SJSA1 (cell line): ENCODE data around the gene SKAP2. TPM values are rescaled to one million over a fixed set of nuclear protein-coding genes. Genes with fewer than 3 reads are reported as not detected.
A peak's percentile ranks its signal among the peaks of the same experiment; 100 is the strongest.

Source experiments
- DNase-seq, 2 experiments: peaks; one replicate each; pipeline ENCODE4 v3.0.0-alpha.2; 2015 to 2020; ENCODE audit warnings: low spot score in 2 of 2, low read depth in 1 of 2
- H3K27ac ChIP-seq: fragments of 250-450 bp; sonication (Bioruptor Pico); 2 replicates; pipeline ENCODE4 v1.5.1; 2020; ENCODE audit warnings: mild to moderate bottlenecking, moderate library complexity
- H3K27me3 ChIP-seq: fragments of 250-450 bp; sonication (Bioruptor Pico); replicated peaks from 2 replicates; pipeline ENCODE4 v1.5.1; 2020; ENCODE audit warnings: mild to moderate bottlenecking, moderate library complexity
- H3K36me3 ChIP-seq: fragments of 250-450 bp; sonication (Bioruptor Pico); 2 replicates; pipeline ENCODE4 v1.5.1; 2020; ENCODE audit warnings: mild to moderate bottlenecking
- H3K4me1 ChIP-seq: fragments of 250-450 bp; sonication (Bioruptor Pico); replicated peaks from 2 replicates; pipeline ENCODE4 v1.6.1; 2021; ENCODE audit warnings: mild to moderate bottlenecking
- H3K4me3 ChIP-seq: fragments of 250-450 bp; sonication (Bioruptor Pico); 2 replicates; pipeline ENCODE4 v1.5.1; 2020; ENCODE audit warnings: mild to moderate bottlenecking
- H3K9me3 ChIP-seq: fragments of 250-450 bp; sonication (Bioruptor Pico); replicated peaks from 2 replicates; pipeline ENCODE4 v1.5.1; 2020; ENCODE audit warnings: mild to moderate bottlenecking
- total RNA-seq: library from RNA; depleted of rRNA; stranded (reverse); fragments of >200 nt; shearing (Covaris generic); gene quantifications from 2 replicates; pipeline ENCODE4 v1.2.3, GENCODE V29; 2014

Gene SKAP2
- total RNA-seq, 1 experiment from 2014 or later, result 16.4 TPM

DNA sequence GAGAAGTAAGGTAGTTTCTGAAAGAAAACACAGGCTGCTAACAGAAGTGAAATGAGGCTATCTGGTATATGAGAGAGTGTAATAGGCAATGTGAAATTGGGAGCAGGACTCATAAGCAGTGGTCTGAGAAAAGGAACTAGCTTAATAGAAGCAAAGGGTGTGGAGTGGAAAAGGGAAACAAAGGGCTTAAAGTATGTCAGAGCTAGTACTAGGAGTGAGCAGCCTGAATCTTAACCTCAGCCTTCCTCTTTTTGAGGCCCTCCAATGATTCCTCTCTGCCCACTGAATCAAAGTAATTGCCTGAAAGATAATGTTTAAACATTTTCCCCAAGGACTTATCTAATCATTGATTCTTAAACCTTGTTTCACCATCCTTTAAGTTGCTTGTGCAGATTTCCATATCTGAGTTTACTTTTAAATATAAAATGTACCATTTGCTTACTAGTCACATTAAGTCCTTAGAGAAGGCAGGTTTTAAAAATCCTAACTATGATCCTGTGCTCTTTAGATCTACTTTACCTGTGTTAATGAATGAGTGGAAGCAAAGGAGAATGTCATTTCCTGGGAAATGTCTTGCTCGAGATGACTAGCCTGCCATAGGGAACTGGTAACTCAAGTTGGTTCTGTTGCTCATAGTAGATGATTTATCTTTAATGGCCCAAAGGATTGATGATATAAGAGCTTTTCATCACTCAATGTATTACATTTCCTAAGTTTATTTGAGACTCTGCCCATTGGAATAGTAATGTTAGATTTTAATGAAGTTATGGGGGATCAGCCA, 155.0 kb downstream of the SKAP2 start:
- Histone ChIP-seq H3K9me3 (no peaks in the 10 kb centered on the region), H3K27me3 (no peaks in the 10 kb centered on the region), H3K27ac (no peak overlapping the region), H3K4me1 (peaks cover 13% of the 10 kb centered on the region), H3K36me3 (no peaks in the 10 kb centered on the region), H3K4me3 (no peak overlapping the region)
- DNase-seq, result no peak

DNA sequence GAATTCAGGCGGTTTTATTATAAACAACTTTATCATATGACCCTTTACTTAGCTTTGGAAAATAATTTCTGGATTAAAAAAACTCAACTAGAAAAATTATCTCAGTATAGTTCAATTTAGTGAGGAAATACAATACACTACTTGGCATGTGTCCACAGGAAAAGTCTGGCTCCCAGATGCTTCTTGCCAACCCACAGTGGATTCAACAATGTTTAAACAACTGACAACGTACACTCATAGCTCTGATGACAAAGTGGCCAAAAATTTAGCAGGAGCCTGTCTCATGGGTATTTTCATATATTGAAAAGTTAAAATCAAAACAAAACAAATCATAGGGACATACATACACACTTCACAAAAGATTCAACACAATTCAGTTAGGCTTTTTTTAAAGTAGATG, 158.8 kb downstream of the SKAP2 start:
- no peaks in the 10 kb centered on the region for H3K36me3 ChIP-seq
- no peaks in the 10 kb centered on the region for H3K9me3 ChIP-seq
- DNase-seq, result peak; percentile 60 to 66
- peak overlapping the region; percentile 12; the same call in 1 of the 2 replicates for H3K27ac ChIP-seq
- no peaks in the 10 kb centered on the region for H3K27me3 ChIP-seq
- peaks cover 13% of the 10 kb centered on the region for H3K4me1 ChIP-seq
- H3K4me3 ChIP-seq, result no peak overlapping the region

- no peaks in the 10 kb centered on the region for H3K36me3 ChIP-seq
- no peak overlapping the region for H3K27ac ChIP-seq
- no peaks in the 10 kb centered on the region for H3K27me3 ChIP-seq
- no peak for DNase-seq
- no peaks in the 10 kb centered on the region for H3K9me3 ChIP-seq
- H3K4me3 ChIP-seq, result no peak overlapping the region
- H3K4me1 ChIP-seq, result peaks cover 13% of the 10 kb centered on the region
Observed at GRCh38 chr7:26704786-26705185, 159.6 kb downstream of the SKAP2 start.

DNA sequence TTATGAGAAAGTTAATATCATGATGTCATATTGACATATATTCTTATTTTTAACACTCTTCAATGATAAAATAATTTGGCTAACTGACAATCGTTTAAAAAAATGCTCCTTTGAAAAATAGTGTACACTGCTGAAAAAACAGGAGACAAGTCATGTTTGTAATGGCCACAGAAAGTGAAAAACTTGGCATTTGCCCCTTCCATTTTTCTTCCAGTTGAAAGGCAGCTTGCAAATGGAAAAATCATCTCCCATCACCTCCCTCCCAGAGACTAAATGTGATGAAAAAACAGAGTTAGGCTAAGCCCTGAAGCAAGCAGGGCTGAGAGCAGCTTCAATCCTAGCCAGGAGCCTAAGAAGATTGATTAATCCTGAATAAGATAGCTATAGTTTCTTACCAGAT, 160.4 kb downstream of the SKAP2 start:
- no peaks in the 10 kb centered on the region for H3K9me3 ChIP-seq
- H3K36me3 ChIP-seq, result no peaks in the 10 kb centered on the region
- no peaks in the 10 kb centered on the region; the same call in 1 of the 2 replicates for H3K27me3 ChIP-seq
- H3K27ac ChIP-seq, result no peak overlapping the region
- H3K4me1 ChIP-seq, result peaks cover 13% of the 10 kb centered on the region
- no peak overlapping the region for H3K4me3 ChIP-seq
- no peak for DNase-seq

DNA sequence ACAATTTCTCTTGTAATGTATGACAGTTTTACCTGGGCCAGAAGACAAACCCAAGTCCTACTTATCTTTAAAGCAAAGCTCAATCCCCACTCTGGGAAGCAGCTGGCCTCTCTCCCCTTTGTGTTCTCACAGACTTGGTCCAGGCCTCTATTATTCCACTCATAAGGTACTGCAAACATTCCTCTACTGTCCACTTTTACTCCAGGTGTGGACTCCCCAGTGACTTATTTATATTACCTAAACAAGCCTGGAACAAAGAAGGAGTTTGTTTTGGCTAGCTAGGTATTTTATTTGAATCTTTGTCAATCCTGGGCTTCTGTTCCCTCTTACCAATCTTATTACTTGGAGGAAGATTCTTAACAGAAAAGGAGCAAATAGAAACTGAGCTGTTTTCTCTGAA, 163.5 kb downstream of the SKAP2 start:
- Histone ChIP-seq H3K9me3 (no peaks in the 10 kb centered on the region), H3K4me3 (no peak overlapping the region)

DNA sequence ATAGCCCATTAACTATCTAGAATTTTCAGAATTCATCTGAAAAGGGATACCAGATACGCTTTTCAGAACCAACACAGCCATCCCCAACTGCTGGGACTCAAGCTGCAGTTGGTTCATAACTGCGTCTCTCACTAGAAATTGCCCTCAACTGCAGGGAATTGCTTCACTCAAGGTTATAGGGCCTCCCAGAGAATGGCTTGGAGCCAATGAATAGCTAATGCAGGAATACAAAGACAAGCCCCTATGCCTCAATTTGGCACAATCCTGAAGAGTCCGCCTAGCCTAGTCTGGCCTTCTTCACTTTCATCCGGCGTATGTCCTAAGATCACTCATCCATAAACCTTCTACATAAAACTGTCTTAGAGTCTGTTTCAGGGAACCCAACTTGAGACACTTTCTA, 164.0 kb downstream of the SKAP2 start:
- Histone ChIP-seq H3K27me3 (no peaks in the 10 kb centered on the region; the same call in 1 of the 2 replicates), H3K4me3 (no peak overlapping the region), H3K4me1 (peaks cover 6% of the 10 kb centered on the region), H3K9me3 (no peaks in the 10 kb centered on the region), H3K36me3 (no peaks in the 10 kb centered on the region), H3K27ac (no peak overlapping the region)
- DNase-seq, result no peak

More for the DNA sequence above, 163.5 kb downstream of the SKAP2 start:
- Histone ChIP-seq H3K4me1 (peaks cover 11% of the 10 kb centered on the region), H3K27ac (no peak overlapping the region), H3K27me3 (no peaks in the 10 kb centered on the region; the same call in 1 of the 2 replicates), H3K36me3 (no peaks in the 10 kb centered on the region)
- DNase-seq, result no peak

DNA sequence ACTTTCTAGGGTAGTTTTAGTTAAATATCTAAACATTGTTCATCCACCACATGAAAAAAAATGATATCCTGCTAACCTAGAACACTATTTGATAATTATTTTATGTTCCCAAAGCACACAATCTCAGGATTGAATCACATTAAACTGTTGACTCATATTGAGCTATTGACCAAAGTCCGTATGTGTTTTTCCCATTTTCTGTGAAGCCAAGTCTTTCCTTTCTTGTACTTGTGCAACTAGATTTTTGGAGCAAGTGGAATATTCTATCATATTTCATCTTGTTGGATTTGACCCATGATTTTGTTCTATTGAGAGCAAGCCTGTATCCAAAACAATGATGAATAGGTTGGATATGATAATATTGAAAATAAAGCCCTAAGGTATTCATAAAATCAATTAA, 164.6 kb downstream of the SKAP2 start:
- Histone ChIP-seq H3K4me3 (no peak overlapping the region), H3K27me3 (no peaks in the 10 kb centered on the region; the same call in 1 of the 2 replicates)
- DNase-seq, result no peak

GRCh38 chr7:26698806-26699205, 165.6 kb downstream of the SKAP2 start:
- Histone ChIP-seq H3K9me3 (no peaks in the 10 kb centered on the region), H3K4me3 (no peak overlapping the region), H3K27ac (no peak overlapping the region), H3K36me3 (no peaks in the 10 kb centered on the region), H3K4me1 (no peaks in the 10 kb centered on the region), H3K27me3 (no peaks in the 10 kb centered on the region; the same call in 1 of the 2 replicates)
- no peak for DNase-seq

More for the DNA sequence above, 164.6 kb downstream of the SKAP2 start:
- Histone ChIP-seq H3K9me3 (no peaks in the 10 kb centered on the region), H3K27ac (no peak overlapping the region), H3K36me3 (no peaks in the 10 kb centered on the region), H3K4me1 (0 out of 2 replicates have a peak, but pooled peaks cover 2% of the 10 kb centered on the region)

GRCh38 chr7:26698194-26698593, 166.2 kb downstream of the SKAP2 start:
- Histone ChIP-seq H3K4me1 (no peaks in the 10 kb centered on the region), H3K9me3 (no peaks in the 10 kb centered on the region), H3K4me3 (no peak overlapping the region), H3K27ac (no peak overlapping the region), H3K36me3 (no peaks in the 10 kb centered on the region), H3K27me3 (no peaks in the 10 kb centered on the region; the same call in 1 of the 2 replicates)
- no peak for DNase-seq

GRCh38 chr7:26696978-26697377, 167.4 kb downstream of the SKAP2 start:
- Histone ChIP-seq H3K36me3 (no peaks in the 10 kb centered on the region), H3K4me1 (no peaks in the 10 kb centered on the region), H3K27ac (no peak overlapping the region), H3K4me3 (no peak overlapping the region), H3K27me3 (no peaks in the 10 kb centered on the region; the same call in 1 of the 2 replicates), H3K9me3 (no peaks in the 10 kb centered on the region)
- DNase-seq, result no peak

DNA sequence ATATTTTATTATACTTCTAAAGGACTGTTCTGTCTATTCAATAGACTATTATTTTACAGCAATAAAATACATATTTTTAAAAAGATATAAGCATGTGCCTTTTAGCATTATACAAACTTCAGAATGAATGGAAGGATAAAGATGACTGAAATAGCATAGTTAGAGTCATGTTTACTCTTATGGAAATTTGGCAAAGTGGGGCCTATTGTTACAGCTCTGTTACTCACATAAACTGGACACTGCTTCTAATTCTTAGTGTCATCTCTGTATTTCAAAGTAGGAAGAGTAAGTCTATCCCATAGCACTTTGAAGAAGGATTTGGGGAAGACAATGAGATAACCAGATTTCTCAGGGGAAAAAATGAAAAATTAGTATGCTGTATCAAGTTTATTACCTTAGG, 168.2 kb downstream of the SKAP2 start:
- H3K36me3 ChIP-seq, result no peaks in the 10 kb centered on the region
- no peaks in the 10 kb centered on the region; the same call in 1 of the 2 replicates for H3K27me3 ChIP-seq
- no peak overlapping the region for H3K27ac ChIP-seq
- no peak for DNase-seq
- H3K4me3 ChIP-seq, result no peak overlapping the region
- no peaks in the 10 kb centered on the region for H3K9me3 ChIP-seq
- H3K4me1 ChIP-seq, result no peaks in the 10 kb centered on the region

DNA sequence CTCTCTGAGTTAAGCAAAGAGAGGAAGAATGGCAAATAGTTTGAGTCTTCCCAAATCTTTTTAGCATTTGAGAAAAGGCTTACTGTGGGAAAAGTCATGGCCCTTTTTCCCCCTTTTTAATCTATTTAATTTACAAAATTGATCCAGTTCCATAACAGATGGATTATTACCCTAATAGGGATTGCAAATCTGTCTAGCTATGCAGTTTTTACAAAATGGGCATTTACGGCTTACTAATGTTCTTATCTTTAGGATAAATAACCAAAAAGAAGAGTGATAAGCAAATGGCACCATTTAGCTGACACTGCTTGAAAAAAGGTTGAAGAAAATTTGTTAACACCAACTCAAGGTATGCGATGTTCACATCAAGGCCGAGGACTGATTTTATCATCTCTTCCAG, 169.7 kb downstream of the SKAP2 start:
- no peaks in the 10 kb centered on the region for H3K36me3 ChIP-seq
- H3K9me3 ChIP-seq, result no peaks in the 10 kb centered on the region
- no peak for DNase-seq
- H3K27ac ChIP-seq, result no peak overlapping the region
- no peak overlapping the region for H3K4me3 ChIP-seq
- no peaks in the 10 kb centered on the region for H3K4me1 ChIP-seq
- no peaks in the 10 kb centered on the region; the same call in 1 of the 2 replicates for H3K27me3 ChIP-seq

DNA sequence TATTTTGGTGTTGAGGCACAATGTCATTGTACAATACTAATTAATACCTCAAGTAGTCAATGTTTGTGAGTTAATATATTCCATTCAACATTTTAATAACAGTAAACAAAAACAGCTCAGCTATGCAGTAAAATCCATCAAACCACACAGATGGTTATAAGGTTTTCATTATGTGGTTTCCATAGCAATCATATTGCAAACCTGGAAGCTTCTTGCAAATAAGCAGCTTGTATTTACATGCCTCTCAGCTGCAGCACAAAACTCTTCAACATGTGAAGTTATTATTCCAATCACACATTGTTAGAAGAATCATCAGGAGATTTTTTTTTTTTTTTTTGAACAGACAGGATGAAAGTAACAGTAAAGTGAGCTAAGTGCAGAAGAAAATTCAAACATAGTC, 170.2 kb downstream of the SKAP2 start:
- H3K4me3 ChIP-seq, result no peak overlapping the region
- no peaks in the 10 kb centered on the region for H3K4me1 ChIP-seq
- no peak for DNase-seq
- no peaks in the 10 kb centered on the region for H3K36me3 ChIP-seq
- no peaks in the 10 kb centered on the region; the same call in 1 of the 2 replicates for H3K27me3 ChIP-seq
- no peak overlapping the region for H3K27ac ChIP-seq
- H3K9me3 ChIP-seq, result no peaks in the 10 kb centered on the region; the same call in 1 of the 2 replicates

- Histone ChIP-seq H3K36me3 (no peaks in the 10 kb centered on the region), H3K27ac (no peak overlapping the region), H3K4me3 (no peak overlapping the region), H3K4me1 (peaks cover under 1% of the 10 kb centered on the region), H3K9me3 (no peaks in the 10 kb centered on the region; the same call in 1 of the 2 replicates), H3K27me3 (no peaks in the 10 kb centered on the region)
- DNase-seq, result no peak
Observed at GRCh38 chr7:26691886-26692285, 172.5 kb downstream of the SKAP2 start.
